ENCODE data around the gene ZSCAN16. TPM values are rescaled to one million over a fixed set of nuclear protein-coding genes. Genes with fewer than 3 reads are reported as not detected.
"Not testable (repeated sequence)": the region's sequence is repeated elsewhere in the genome, so short reads cannot be mapped to it uniquely, and the experiment has no call there.

ZSCAN16 gene
- 1 to 10 TPM; 4.0 to 4.6 (median 4.6) TPM for total RNA-seq

DNA sequence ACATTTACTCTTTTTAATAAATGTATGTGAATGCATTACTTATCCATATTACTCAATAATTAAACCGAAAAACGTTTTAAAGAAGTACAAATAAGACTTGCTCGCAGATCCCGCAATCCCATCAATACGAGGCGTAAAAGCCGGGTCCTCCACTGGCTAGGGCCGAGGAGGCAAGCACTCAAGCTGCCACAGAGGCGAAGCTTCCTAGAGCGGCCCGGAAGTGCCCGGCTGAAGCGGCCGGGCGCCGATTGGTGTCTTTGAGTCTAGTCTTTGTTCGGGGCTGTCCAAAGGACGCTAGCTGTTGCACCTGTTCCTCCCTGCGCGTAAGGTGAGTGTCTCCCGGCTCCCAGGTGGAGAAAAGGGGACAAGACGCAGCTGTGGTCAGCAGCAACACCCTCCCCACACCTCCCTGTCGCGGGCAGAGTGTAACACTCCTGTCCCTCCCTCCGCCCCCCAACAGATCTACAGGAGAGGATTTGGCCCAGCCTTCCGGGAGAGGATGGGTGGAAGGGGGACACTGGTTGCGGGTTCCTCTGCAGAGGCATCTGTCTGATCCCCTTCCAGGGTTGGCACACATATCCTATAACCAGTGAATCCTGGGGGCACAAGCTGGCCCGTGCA lies at the start of gene ZSCAN16:
ZSCAN16 (plus strand) TSS at position 260 of the 621 bp plus-strand sequence. CDS start 835 bp downstream, outside the sequence.
- TF ChIP-seq, protein P1, sequence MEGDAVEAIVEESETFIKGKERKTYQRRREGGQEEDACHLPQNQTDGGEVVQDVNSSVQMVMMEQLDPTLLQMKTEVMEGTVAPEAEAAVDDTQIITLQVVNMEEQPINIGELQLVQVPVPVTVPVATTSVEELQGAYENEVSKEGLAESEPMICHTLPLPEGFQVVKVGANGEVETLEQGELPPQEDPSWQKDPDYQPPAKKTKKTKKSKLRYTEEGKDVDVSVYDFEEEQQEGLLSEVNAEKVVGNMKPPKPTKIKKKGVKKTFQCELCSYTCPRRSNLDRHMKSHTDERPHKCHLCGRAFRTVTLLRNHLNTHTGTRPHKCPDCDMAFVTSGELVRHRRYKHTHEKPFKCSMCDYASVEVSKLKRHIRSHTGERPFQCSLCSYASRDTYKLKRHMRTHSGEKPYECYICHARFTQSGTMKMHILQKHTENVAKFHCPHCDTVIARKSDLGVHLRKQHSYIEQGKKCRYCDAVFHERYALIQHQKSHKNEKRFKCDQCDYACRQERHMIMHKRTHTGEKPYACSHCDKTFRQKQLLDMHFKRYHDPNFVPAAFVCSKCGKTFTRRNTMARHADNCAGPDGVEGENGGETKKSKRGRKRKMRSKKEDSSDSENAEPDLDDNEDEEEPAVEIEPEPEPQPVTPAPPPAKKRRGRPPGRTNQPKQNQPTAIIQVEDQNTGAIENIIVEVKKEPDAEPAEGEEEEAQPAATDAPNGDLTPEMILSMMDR (IDR thresholded peaks at IDR 0.05; ENCODE audit: low read depth): no peak

GRCh38 chr6:28078050-28078449 lies 46.4 kb upstream of the ZSCAN16 start:
- TF ChIP-seq, protein P1 (IDR thresholded peaks at IDR 0.05; ENCODE audit: low read depth): no peak

DNA sequence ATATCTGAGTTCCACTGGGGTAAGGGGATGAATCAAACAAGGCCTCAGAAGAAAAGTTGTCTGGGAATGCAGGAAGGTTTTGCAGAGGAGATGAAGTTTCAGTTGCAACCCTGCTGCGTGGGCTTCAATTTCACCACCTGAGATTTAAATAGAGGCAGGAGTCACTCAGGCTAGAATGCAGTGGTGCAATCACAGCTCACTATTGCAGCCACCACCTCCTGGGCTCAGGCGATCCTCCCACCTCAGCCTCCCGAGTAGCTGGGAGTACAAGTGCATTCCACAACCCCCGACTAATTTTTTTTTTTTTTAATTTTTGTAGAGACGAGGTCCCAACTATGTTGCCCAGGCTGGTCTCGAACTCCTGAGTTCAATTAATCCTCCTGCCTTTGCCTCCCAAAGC lies 45.6 kb upstream of the ZSCAN16 start:
- TF ChIP-seq, protein P1 (IDR thresholded peaks at IDR 0.05; ENCODE audit: low read depth): no peak

GRCh38 chr6:28080381-28080630 lies 44.1 kb upstream of the ZSCAN16 start, which contains the start of gene ZNF165:
ZNF165 (plus strand) TSS chr6:28080568; CDS start chr6:28085481, 4,913 bp downstream.
- TF ChIP-seq, protein P1 (IDR thresholded peaks at IDR 0.05; ENCODE audit: low read depth): not testable (repeated sequence)

- TF ChIP-seq, protein P1 (IDR thresholded peaks at IDR 0.05; ENCODE audit: low read depth): no peak
Observed at GRCh38 chr6:28080631-28081485, 43.6 kb upstream of the ZSCAN16 start.

GRCh38 chr6:28081486-28081751 lies 43.0 kb upstream of the ZSCAN16 start:
- TF ChIP-seq, protein P1 (IDR thresholded peaks at IDR 0.05; ENCODE audit: low read depth): no peak

GRCh38 chr6:28082939-28083338 lies 41.5 kb upstream of the ZSCAN16 start:
- TF ChIP-seq, protein P1 (IDR thresholded peaks at IDR 0.05; ENCODE audit: low read depth): no peak

Data from subcutaneous adipose tissue (tissue), 4 donors.